Activated CD8-positive, alpha-beta T cell treated with anti-CD3 and anti-CD28 coated beads, Interleukin-2, amount 10 ng/mL, durations not matched to agents 7 days and 5 days (primary cell): ENCODE results near the gene NAPA. TPM values are rescaled to one million over a fixed set of nuclear protein-coding genes. Genes with fewer than 3 reads are reported as not detected.

Source experiments
- ATAC-seq: fragments of 150-1000 bp; cut with Tn5 transposase; one replicate; pipeline ENCODE4 v1.10.0; 2021; ENCODE audit warnings: moderate library complexity
- CTCF ChIA-PET: fragments of 350-600 bp; sonication (Branson Sonifier 250); formaldehyde crosslinking; loops from one replicate; lab custom pipeline; 2021; ENCODE audit warnings: antibody characterized with exemption; lab: Charles Lee
- POLR2A ChIA-PET: fragments of 350-600 bp; sonication (Branson Sonifier 250); formaldehyde crosslinking; loops from one replicate; lab custom pipeline; 2021; ENCODE audit warnings: antibody characterized with exemption; lab: Charles Lee
- DNase-seq: peaks from one replicate; pipeline ENCODE4 v3.0.0-alpha.2; 2020
- H3K27ac Mint-ChIP-seq: one replicate; pipeline ENCODE4 v1.8.0; 2021; ENCODE audit warnings: mild to moderate bottlenecking, mixed read lengths
- H3K27me3 Mint-ChIP-seq: one replicate; pipeline ENCODE4 v1.8.0; 2021; ENCODE audit warnings: low read depth, mixed read lengths
- H3K36me3 Mint-ChIP-seq: one replicate; pipeline ENCODE4 v1.8.0; 2021; ENCODE audit warnings: low read depth, mixed read lengths
- H3K4me1 Mint-ChIP-seq: one replicate; pipeline ENCODE4 v1.8.0; 2021; ENCODE audit warnings: low read depth, mixed read lengths
- H3K4me3 Mint-ChIP-seq: one replicate; pipeline ENCODE4 v1.8.0; 2021; ENCODE audit warnings: mild to moderate bottlenecking, mixed read lengths
- H3K9me3 Mint-ChIP-seq: one replicate; pipeline ENCODE4 v1.8.0; 2022; ENCODE audit warnings: mixed read lengths; ENCODE audit not compliant: insufficient read depth
- total RNA-seq, 2 experiments: library from RNA; stranded (reverse); gene quantifications; one replicate each; pipeline ENCODE4 v1.2.3, GENCODE V29; 2021

The NAPA gene
- total RNA-seq, 2 experiments from 2014 or later = 90.0 to 103 TPM

DNA sequence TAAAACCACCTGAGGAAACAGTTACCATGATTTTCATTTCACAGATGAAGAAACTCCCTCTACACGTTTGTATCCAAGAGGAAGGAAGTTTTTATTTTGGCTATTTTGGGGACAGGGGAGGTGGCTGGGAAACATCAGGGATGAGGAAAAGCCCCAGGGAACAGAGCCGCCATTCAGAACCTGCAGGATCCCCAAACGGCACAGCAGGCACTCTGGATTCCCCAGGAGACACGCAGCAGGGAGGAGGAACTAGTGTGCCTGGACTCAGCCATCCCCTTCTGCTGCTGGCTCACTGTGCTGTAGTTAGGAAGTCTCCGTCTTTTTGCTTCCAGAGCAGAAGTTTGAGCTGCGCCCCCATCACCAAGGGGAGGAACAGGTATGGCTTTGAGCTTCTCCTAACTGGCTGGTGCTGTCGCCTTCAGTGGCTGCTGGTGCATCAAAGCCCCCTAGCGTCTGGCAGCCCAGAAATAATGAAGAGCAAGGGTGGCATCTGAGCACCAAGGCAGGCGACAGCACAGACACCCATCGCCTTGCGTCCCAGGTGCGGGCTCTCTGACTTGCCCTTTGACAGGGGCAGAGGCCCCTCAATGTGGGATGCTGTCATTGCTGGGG lies 4.2 kb downstream of the NAPA start:
- Mint-ChIP-seq H3K27ac (peak overlapping the region; percentile 96), H3K9me3 (no peaks in the 10 kb centered on the region), H3K27me3 (no peaks in the 10 kb centered on the region), H3K36me3 (peaks cover 15% of the 10 kb centered on the region), H3K4me1 (peaks cover 40% of the 10 kb centered on the region), H3K4me3 (no peak overlapping the region)
- DNase-seq (no peak), ATAC-seq (no peak)
- ChIA-PET POLR2A (interaction anchor here (0.6 to 1.2 kb wide), 3 partner anchors 10 to 30 kb away, joined by 3 read pairs; partner anchors contain the start of gene KPTN), CTCF (interaction anchor here (0.8 to 1.7 kb wide), 4 partner anchors 74 to 196 kb away, joined by 3 to 5 read pairs (median 4); no protein-coding TSS in a partner anchor)

GRCh38 chr19:47509973-47510372 lies 4.9 kb downstream of the NAPA start:
- Mint-ChIP-seq H3K36me3 (peaks cover 16% of the 10 kb centered on the region), H3K9me3 (no peaks in the 10 kb centered on the region), H3K27ac (no peak overlapping the region), H3K4me3 (no peak overlapping the region), H3K4me1 (peaks cover 37% of the 10 kb centered on the region), H3K27me3 (no peaks in the 10 kb centered on the region)
- DNase-seq (no peak), ATAC-seq (no peak)
- ChIA-PET CTCF (interaction anchor here (1.3 kb wide), 1 partner anchor 82 kb away, joined by 5 read pairs; no protein-coding TSS in a partner anchor), POLR2A (interaction anchor here (1.2 kb wide), 1 partner anchor 65 kb away, joined by 4 read pairs; no protein-coding TSS in a partner anchor)

GRCh38 chr19:47509170-47509847 lies 5.6 kb downstream of the NAPA start:
- Mint-ChIP-seq H3K4me1 (peaks cover 31% of the 10 kb centered on the region), H3K27ac (peak overlapping the region; percentile 24), H3K4me3 (no peak overlapping the region), H3K36me3 (peaks cover 10% of the 10 kb centered on the region), H3K27me3 (no peaks in the 10 kb centered on the region), H3K9me3 (no peaks in the 10 kb centered on the region)
- ChIA-PET CTCF (interaction anchor here (0.6 to 1.5 kb wide), 3 partner anchors 13 to 204 kb away, joined by 3 to 5 read pairs (median 4); no protein-coding TSS in a partner anchor), POLR2A (interaction anchor here (1.2 kb wide), 1 partner anchor 65 kb away, joined by 4 read pairs; no protein-coding TSS in a partner anchor)
- DNase-seq (no peak), ATAC-seq (no peak)

GRCh38 chr19:47508721-47509120 lies 6.1 kb downstream of the NAPA start:
- POLR2A ChIA-PET = interaction anchor here (1.2 kb wide), 1 partner anchor 23 kb away, joined by 3 read pairs; no protein-coding TSS in a partner anchor
- Mint-ChIP-seq H3K9me3 (no peaks in the 10 kb centered on the region), H3K4me3 (no peak overlapping the region), H3K27me3 (no peaks in the 10 kb centered on the region), H3K27ac (peak overlapping the region; percentile 24), H3K4me1 (peaks cover 28% of the 10 kb centered on the region), H3K36me3 (peaks cover 10% of the 10 kb centered on the region)
- CTCF ChIA-PET = interaction anchor here (0.6 to 1.5 kb wide), 2 partner anchors 14 to 204 kb away, joined by 3 to 4 read pairs; no protein-coding TSS in a partner anchor
- ATAC-seq (no peak), DNase-seq (no peak)

- ATAC-seq (no peak), DNase-seq (no peak)
- H3K4me3 Mint-ChIP-seq = no peak overlapping the region
- ChIA-PET POLR2A (interaction anchor here (0.6 to 1.2 kb wide), 2 partner anchors 22 to 105 kb away, joined by 3 read pairs; no protein-coding TSS in a partner anchor), CTCF (interaction anchor here (1.5 kb wide), 1 partner anchor 205 kb away, joined by 4 read pairs; no protein-coding TSS in a partner anchor)
- peaks cover 12% of the 10 kb centered on the region for H3K36me3 Mint-ChIP-seq
- H3K27me3 Mint-ChIP-seq = no peaks in the 10 kb centered on the region
- H3K9me3 Mint-ChIP-seq = no peaks in the 10 kb centered on the region
- H3K27ac Mint-ChIP-seq = no peak overlapping the region
- peaks cover 22% of the 10 kb centered on the region for H3K4me1 Mint-ChIP-seq
Measured at GRCh38 chr19:47507924-47508553, 6.8 kb downstream of the NAPA start.

DNA sequence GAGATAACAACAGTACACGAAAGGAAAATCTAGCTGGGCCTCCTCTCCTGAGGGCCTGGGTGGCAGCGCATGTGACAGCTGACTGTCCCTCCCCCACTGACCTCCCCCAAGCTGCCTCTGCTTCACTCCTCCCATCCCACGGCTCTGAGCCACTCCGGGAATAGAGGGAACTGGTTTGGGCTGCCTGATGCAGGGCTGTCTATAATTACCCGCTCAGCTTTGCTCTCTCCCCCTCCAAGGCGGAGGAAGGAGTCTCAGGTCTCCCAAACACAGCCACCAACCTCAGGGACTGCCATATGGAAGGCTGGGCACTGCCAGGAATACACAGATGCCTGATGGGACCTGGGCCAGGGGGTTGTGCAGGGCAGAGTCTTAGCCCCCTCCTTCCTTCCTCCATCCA lies 7.9 kb downstream of the NAPA start:
- POLR2A ChIA-PET = no interaction called here
- H3K4me3 Mint-ChIP-seq = no peak overlapping the region
- ATAC-seq (no peak), DNase-seq (no peak)
- no peak overlapping the region for H3K27ac Mint-ChIP-seq
- no peaks in the 10 kb centered on the region for H3K27me3 Mint-ChIP-seq
- H3K9me3 Mint-ChIP-seq = no peaks in the 10 kb centered on the region
- CTCF ChIA-PET = no interaction called here
- H3K4me1 Mint-ChIP-seq = peaks cover 11% of the 10 kb centered on the region
- peaks cover 17% of the 10 kb centered on the region for H3K36me3 Mint-ChIP-seq

- ATAC-seq (no peak), DNase-seq (no peak)
- peaks cover 17% of the 10 kb centered on the region for H3K36me3 Mint-ChIP-seq
- H3K27ac Mint-ChIP-seq = no peak overlapping the region
- ChIA-PET POLR2A (no interaction called here), CTCF (no interaction called here)
- H3K4me3 Mint-ChIP-seq = no peak overlapping the region
- peaks cover 6% of the 10 kb centered on the region for H3K4me1 Mint-ChIP-seq
- no peaks in the 10 kb centered on the region for H3K9me3 Mint-ChIP-seq
- H3K27me3 Mint-ChIP-seq = no peaks in the 10 kb centered on the region
Measured at GRCh38 chr19:47506459-47506858, 8.4 kb downstream of the NAPA start.

GRCh38 chr19:47505506-47505905 lies 9.4 kb downstream of the NAPA start:
- peaks cover 20% of the 10 kb centered on the region for H3K36me3 Mint-ChIP-seq
- no peaks in the 10 kb centered on the region for H3K27me3 Mint-ChIP-seq
- POLR2A ChIA-PET = no interaction called here
- H3K4me1 Mint-ChIP-seq = peaks cover 4% of the 10 kb centered on the region
- ATAC-seq (peak; percentile 24), DNase-seq (no peak)
- H3K4me3 Mint-ChIP-seq = no peak overlapping the region
- CTCF ChIA-PET = no interaction called here
- H3K27ac Mint-ChIP-seq = no peak overlapping the region
- no peaks in the 10 kb centered on the region for H3K9me3 Mint-ChIP-seq

GRCh38 chr19:47503826-47504150 lies 11.1 kb downstream of the NAPA start:
- ATAC-seq = no peak
- no peak overlapping the region for H3K4me3 Mint-ChIP-seq
- H3K27ac Mint-ChIP-seq = no peak overlapping the region
- H3K9me3 Mint-ChIP-seq = no peaks in the 10 kb centered on the region
- peaks cover 16% of the 10 kb centered on the region for H3K36me3 Mint-ChIP-seq
- H3K4me1 Mint-ChIP-seq = no peaks in the 10 kb centered on the region
- no peaks in the 10 kb centered on the region for H3K27me3 Mint-ChIP-seq
- POLR2A ChIA-PET = no interaction called here
- CTCF ChIA-PET = interaction anchor here (2.4 kb wide), 1 partner anchor 20 kb away, joined by 6 read pairs; the partner anchor contains the start of gene KPTN
- DNase-seq = no peak

DNA sequence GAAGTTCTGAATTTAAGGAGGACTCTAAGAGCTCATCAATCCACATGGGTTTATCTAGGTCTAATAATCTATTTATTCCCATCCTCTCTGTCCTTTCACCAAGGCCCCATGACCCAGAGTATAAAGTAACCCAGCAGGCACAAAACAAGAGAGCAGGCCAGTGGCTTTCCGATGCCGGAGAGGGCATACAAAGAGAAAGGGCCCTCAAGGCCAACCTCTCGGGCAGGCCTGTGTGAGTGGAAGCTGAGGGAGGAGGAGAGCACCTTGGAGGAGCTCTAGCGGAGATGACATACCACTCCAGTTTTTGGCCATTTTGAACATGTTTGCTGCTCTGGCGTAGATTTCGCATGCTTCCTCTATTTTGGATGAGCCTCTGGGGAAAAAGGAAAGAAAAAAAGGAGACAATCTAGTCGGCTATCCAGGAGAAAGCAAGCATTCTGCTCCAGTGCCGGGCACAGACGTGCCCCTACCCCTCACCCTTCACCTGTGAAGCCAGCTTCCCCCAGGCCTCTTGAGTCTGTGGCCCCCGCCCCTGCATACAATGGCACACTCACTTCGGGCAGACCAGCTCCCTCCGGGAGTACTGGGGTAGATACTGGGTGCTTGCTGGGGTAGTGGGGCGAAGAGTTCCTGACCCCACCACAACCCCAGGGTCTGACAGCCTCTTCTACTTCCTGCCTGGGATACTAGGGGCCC lies 11.6 kb downstream of the NAPA start:
- no peak overlapping the region for H3K4me3 Mint-ChIP-seq
- CTCF ChIA-PET = interaction anchor here (1.4 to 2.4 kb wide), 2 partner anchors 13 to 19 kb away, joined by 5 to 6 read pairs; partner anchors contain the start of gene KPTN

More for the DNA sequence above, 11.6 kb downstream of the NAPA start:
- Mint-ChIP-seq H3K9me3 (no peaks in the 10 kb centered on the region), H3K4me1 (no peaks in the 10 kb centered on the region), H3K27me3 (no peaks in the 10 kb centered on the region), H3K36me3 (peaks cover 16% of the 10 kb centered on the region), H3K27ac (no peak overlapping the region)
- ATAC-seq (no peak), DNase-seq (no peak)
- POLR2A ChIA-PET = no interaction called here
